Measurements from ENCODE around the gene PARD3. TPM values are rescaled to one million over a fixed set of nuclear protein-coding genes. Genes with fewer than 3 reads are reported as not detected.

Gene PARD3
- total RNA-seq, 4 donors from 2014 or later = 98.9 to 122 (median 105) TPM

DNA sequence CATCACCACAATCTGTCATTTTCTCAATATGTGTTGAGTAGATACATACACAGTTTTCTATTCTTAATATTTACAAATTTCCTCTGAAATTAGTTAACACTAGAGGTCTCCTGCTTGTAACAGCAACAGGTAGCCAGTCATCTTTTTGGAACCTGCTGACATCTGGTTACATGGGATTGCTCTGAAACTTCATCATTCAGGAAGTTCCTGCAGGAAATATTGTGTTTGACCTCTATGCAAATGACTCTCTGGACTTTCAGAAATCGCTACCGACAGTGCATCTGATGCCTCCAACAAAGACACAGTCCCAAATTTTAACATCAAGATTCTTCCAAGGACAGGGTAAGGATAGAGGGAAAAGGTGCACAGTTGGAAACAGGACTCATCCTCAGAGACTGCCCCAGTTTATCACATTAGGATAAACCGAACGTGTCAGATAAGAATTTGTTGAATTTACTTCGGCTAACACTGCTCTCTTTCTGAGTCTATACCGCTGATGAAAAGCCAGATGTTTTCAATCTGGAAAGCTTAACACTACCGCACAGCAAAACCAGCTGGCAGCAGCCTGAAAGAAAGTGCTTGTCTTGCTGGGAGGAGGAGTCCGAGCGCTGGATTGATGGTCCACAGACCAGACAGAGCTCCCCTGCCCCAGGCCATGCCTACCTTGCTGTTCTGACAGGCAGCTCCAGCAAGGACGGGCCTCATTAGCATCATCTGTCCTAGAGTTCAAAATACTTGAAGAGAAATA is 633.4 kb downstream of the PARD3 start:
- H3K27ac ChIP-seq (replicated peaks in 1 of 4) = no peak overlapping the region
- no peaks in the 10 kb centered on the region for H3K27me3 ChIP-seq
- 29% methylated on average over 10 of the region's 10 CpGs for WGBS

DNA sequence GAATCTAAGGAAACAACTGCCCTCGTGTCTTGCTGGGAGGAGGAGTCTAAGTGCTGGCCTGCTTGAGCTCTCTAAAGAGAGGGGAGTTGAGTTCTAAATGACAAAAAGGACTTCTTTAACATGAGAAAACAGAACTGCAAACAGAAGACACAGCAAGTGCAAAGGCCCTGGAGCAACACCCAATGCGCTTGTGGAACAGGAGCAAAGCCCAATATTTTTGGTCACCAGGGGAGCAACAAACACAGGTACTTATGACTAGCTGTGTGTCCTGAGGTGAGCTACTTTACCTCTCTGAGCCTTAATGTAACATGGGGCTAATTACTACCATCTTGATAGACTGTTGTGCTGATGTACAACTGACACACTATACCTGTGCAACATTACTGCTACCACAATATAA is 634.3 kb downstream of the PARD3 start:
- H3K9me3 ChIP-seq = no peaks in the 10 kb centered on the region
- no peak overlapping the region for H3K4me3 ChIP-seq
- 93% methylated on average over 2 of the region's 2 CpGs for WGBS
- no peak overlapping the region for H3K27ac ChIP-seq (replicated peaks in 1 of 4)
- intact Hi-C loops (cut with DNase I) = no loop called here
- H3K4me1 ChIP-seq = peaks cover 15 to 44% (median 35%) of the 10 kb centered on the region in 4 donors
- TF ChIP-seq POLR2AphosphoS5 (IDR thresholded peaks at IDR 0.05) = no peak
- no peak for TF ChIP-seq POLR2A (IDR thresholded peaks at IDR 0.05; ENCODE audit: low read depth)
- TF ChIP-seq, protein P1, sequence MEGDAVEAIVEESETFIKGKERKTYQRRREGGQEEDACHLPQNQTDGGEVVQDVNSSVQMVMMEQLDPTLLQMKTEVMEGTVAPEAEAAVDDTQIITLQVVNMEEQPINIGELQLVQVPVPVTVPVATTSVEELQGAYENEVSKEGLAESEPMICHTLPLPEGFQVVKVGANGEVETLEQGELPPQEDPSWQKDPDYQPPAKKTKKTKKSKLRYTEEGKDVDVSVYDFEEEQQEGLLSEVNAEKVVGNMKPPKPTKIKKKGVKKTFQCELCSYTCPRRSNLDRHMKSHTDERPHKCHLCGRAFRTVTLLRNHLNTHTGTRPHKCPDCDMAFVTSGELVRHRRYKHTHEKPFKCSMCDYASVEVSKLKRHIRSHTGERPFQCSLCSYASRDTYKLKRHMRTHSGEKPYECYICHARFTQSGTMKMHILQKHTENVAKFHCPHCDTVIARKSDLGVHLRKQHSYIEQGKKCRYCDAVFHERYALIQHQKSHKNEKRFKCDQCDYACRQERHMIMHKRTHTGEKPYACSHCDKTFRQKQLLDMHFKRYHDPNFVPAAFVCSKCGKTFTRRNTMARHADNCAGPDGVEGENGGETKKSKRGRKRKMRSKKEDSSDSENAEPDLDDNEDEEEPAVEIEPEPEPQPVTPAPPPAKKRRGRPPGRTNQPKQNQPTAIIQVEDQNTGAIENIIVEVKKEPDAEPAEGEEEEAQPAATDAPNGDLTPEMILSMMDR (IDR thresholded peaks at IDR 0.05) = no peak
- no peak for TF ChIP-seq EP300 (IDR thresholded peaks at IDR 0.05)
- H3K27me3 ChIP-seq = no peaks in the 10 kb centered on the region
- DNase-seq (ENCODE audit: extremely low spot score) = no peak
- H3K36me3 ChIP-seq = no peaks in the 10 kb centered on the region

More for the DNA sequence above, 633.4 kb downstream of the PARD3 start:
- TF ChIP-seq POLR2A (IDR thresholded peaks at IDR 0.05; ENCODE audit: low read depth) (no peak), POLR2AphosphoS5 (IDR thresholded peaks at IDR 0.05) (peak in 1 of 2 donors; percentile 10)
- TF ChIP-seq, protein P1 (IDR thresholded peaks at IDR 0.05) = no peak
- no peak overlapping the region for H3K4me3 ChIP-seq
- intact Hi-C loops (cut with DNase I) = no loop called here
- H3K9me3 ChIP-seq = no peaks in the 10 kb centered on the region
- no peaks in the 10 kb centered on the region for H3K36me3 ChIP-seq
- DNase-seq (ENCODE audit: extremely low spot score) = no peak
- H3K4me1 ChIP-seq = peaks cover 20 to 54% (median 44%) of the 10 kb centered on the region in 4 donors

DNA sequence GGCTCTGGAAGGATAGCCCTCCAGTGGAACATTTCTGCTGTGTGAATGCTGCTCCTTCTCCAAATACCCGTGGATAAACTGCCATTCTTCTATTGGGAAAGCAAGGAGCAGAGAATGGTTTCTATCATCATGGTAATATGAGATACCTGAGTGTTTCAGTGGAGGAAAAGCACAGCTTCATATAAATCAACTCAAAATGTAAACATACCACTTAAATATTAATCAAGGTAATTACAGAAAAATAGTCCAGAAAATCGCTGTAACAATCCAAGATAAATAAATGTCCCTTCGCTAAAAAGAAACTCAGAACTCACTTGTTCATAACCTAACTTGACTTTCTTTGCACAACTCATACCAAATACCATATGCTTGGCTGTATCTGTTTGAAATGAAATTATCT is 635.8 kb downstream of the PARD3 start:
- no peak overlapping the region for H3K4me3 ChIP-seq
- H3K9me3 ChIP-seq = no peaks in the 10 kb centered on the region
- no peaks in the 10 kb centered on the region for H3K27me3 ChIP-seq
- no peaks in the 10 kb centered on the region for H3K36me3 ChIP-seq
- no peak for DNase-seq (ENCODE audit: extremely low spot score)
- WGBS = 40% methylated on average over 3 of the region's 3 CpGs
- TF ChIP-seq POLR2A (IDR thresholded peaks at IDR 0.05; ENCODE audit: low read depth) (no peak), POLR2AphosphoS5 (IDR thresholded peaks at IDR 0.05) (no peak), EP300 (IDR thresholded peaks at IDR 0.05) (no peak)
- TF ChIP-seq, protein P1 (IDR thresholded peaks at IDR 0.05) = no peak
- intact Hi-C loops (cut with DNase I) = no loop called here
- no peak overlapping the region for H3K27ac ChIP-seq (replicated peaks in 1 of 4)
- peaks cover under 1 to 31% (median 21%) of the 10 kb centered on the region in 4 donors for H3K4me1 ChIP-seq

DNA sequence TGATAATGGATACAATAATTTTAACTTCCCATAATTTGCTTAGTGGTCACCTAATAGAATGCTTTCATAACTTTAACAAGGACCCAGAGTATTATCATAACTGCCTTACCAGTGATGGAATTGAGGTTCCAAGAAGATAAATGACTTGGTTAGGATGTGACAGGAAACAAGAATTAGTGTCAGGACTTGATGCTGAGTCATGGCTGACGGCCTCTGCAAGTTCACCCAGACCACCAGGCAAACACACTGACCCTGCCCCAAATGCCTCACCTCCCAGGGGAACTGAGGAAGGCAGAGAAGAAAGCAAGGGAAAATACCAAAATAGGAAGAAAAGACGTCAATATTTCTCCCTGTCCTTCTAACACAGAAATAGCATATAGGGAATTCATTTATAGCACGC is 636.3 kb downstream of the PARD3 start:
- Histone ChIP-seq H3K9me3 (no peaks in the 10 kb centered on the region), H3K4me3 (no peak overlapping the region), H3K36me3 (no peaks in the 10 kb centered on the region), H3K4me1 (peaks cover 0 to 31% (median 20%) of the 10 kb centered on the region in 4 donors), H3K27me3 (no peaks in the 10 kb centered on the region), H3K27ac (replicated peaks in 1 of 4) (no peak overlapping the region)
- 88% methylated on average over 3 of the region's 3 CpGs for WGBS
- DNase-seq (ENCODE audit: extremely low spot score) = no peak
- intact Hi-C loops (cut with DNase I) = no loop called here
- TF ChIP-seq, protein P1 (IDR thresholded peaks at IDR 0.05) = no peak
- TF ChIP-seq POLR2AphosphoS5 (IDR thresholded peaks at IDR 0.05) (no peak), POLR2A (IDR thresholded peaks at IDR 0.05; ENCODE audit: low read depth) (no peak), EP300 (IDR thresholded peaks at IDR 0.05) (no peak)
